HEK293T (cell line): ENCODE results near the gene CTSZ.

ENCODE experiments used
- BHLHE40 ChIP-seq: fragments of 450-650 bp; IDR thresholded peaks from 2 replicates; pipeline ENCODE4 v1.6.1; 2016; ENCODE audit warnings: mild to moderate bottlenecking, moderate library complexity, borderline replicate concordance
- FOXA1 ChIP-seq: fragments of 450-650 bp; IDR thresholded peaks from 2 replicates; pipeline ENCODE4 v1.6.1; 2016; ENCODE audit warnings: mild to moderate bottlenecking
- FOXM1 ChIP-seq: fragments of 450-650 bp; IDR thresholded peaks from 2 replicates; pipeline ENCODE4 v1.6.1; 2017; ENCODE audit warnings: mild to moderate bottlenecking, borderline replicate concordance
- PKNOX1 ChIP-seq: fragments of 450-650 bp; IDR thresholded peaks from 2 replicates; pipeline ENCODE4 v1.6.1; 2016
- SP1 ChIP-seq: fragments of 450-650 bp; IDR thresholded peaks from 2 replicates; pipeline ENCODE4 v1.6.1; 2017

DNA sequence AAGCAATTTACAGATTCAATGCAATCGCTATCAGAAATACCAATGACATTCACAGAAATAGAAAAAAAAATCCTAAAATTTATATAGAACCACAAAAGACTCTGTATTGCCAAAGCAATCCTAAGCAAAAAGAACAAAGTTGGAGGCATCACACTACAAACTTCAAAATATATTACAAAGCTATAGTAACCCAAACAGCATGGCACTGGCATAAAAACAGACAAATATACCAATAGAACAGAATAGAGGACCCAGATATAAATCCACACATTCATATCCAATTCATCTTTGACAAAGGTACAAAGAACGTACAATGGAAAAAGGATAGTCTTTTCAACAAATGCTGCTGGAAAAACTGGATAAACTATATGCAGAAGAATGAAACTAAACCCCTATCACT lies 37.6 kb downstream of the CTSZ start:
- TF ChIP-seq PKNOX1 (no peak), BHLHE40 (no peak), SP1 (no peak), FOXM1 (no peak), FOXA1 (no peak)
